Measurements from ENCODE around the gene TYK2. TPM values are rescaled to one million over a fixed set of nuclear protein-coding genes. Genes with fewer than 3 reads are reported as not detected.

Gene TYK2
- total RNA-seq, 1 experiment from 2014 or later, result 66.4 TPM

DNA sequence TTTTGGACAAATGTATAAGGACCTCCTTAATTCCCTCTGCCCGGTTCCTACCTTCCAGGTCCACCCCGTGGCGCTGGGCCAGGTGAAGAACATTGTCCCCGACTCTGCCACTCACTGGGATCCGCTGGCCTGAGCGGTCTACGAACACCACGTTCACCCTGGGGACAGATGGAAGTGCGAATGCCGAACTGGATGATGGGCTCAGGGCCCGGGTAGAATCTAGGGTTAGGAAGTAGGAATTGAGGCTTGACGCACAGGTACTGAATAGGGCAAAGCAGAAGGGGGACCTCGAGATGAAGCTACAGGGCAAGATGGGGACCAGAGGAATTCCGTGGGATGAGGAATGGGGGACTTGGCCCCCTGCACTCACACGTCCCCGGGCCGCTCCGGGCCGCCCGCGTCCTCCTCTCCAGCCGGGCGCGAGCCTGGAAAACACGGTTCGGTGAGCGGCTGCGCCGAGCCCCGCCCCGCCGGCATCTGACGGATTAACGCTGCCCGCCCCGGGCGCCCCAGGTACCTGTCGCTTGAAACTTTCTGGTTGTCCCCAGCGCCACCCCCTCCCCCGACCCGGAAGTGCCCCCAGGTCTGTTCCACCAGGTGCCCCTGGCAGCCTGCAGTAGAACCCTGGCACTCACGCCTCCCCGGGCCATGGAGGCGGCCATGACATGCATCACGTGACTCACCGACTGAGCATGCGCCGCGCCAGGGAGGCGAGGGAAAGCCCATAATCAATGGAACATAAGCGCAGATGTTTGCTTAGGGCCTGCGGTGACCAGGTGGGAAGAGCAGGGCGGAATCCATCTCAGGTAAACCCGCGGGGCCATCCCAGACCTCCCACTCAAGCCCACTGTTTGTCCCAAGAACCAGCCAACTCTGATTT, 64.8 kb downstream of the TYK2 start, which contains the start of gene FDX2 (continued):
- no peak for TF ChIP-seq PREB (CRISPR knock-in tag; IDR thresholded peaks at IDR 0.05; ENCODE audit: borderline replicate concordance)
- no peak for TF ChIP-seq NR2C2 (CRISPR knock-in tag; IDR thresholded peaks at IDR 0.05)
- 0 out of 2 replicates have a peak, but pooled peaks have one; percentile 23 for TF ChIP-seq PRRX2 (CRISPR knock-in tag; IDR thresholded peaks at IDR 0.05)
- TF ChIP-seq MXD4 (CRISPR knock-in tag; IDR thresholded peaks at IDR 0.05; ENCODE audit: borderline replicate concordance), result no peak
- no peak for TF ChIP-seq ZNF232 (CRISPR knock-in tag; IDR thresholded peaks at IDR 0.05)
- peak; percentile 98 for TF ChIP-seq USF1 (CRISPR knock-in tag; IDR thresholded peaks at IDR 0.05)
- 0 out of 2 replicates have a peak, but pooled peaks have one; percentile 25 for TF ChIP-seq ARID4B (CRISPR knock-in tag; IDR thresholded peaks at IDR 0.05; ENCODE audit: borderline replicate concordance)
- TF ChIP-seq ZNF219 (CRISPR knock-in tag; IDR thresholded peaks at IDR 0.05; ENCODE audit: borderline replicate concordance), result no peak
- TF ChIP-seq SMAD3 (CRISPR knock-in tag; IDR thresholded peaks at IDR 0.05; ENCODE audit: borderline replicate concordance), result no peak
- TF ChIP-seq NFE2L1 (CRISPR knock-in tag; IDR thresholded peaks at IDR 0.05), result no peak
- TF ChIP-seq FOXJ3 (CRISPR knock-in tag; IDR thresholded peaks at IDR 0.05; ENCODE audit: borderline replicate concordance), result no peak
- no peak for TF ChIP-seq NFYB (CRISPR knock-in tag; conservative IDR thresholded peaks at IDR 0.05; ENCODE audit: low read depth)

GRCh38 chr19:10309423-10309822, 70.9 kb downstream of the TYK2 start, which contains the start of gene ZGLP1:
TSS of gene ZGLP1 (minus strand) at chr19:10309815.
- Mint-ChIP-seq H3K36me3 (no peaks in the 10 kb centered on the region), H3K9me3 (no peaks in the 10 kb centered on the region), H3K27ac (no peak within 1 kb of the TSS), H3K27me3 (ENCODE audit: low read depth) (no peaks in the 10 kb centered on the region), H3K4me1 (peaks cover 2% of the 10 kb centered on the region), H3K4me3 (no peak within 1 kb of the TSS)
- ChIA-PET CTCF (interaction anchor here (1.7 kb wide), 1 partner anchor 50 kb away, joined by 6 read pairs; no protein-coding TSS in a partner anchor), POLR2A (interaction anchor here (1.2 kb wide), 1 partner anchor 14 kb away, joined by 4 read pairs; no protein-coding TSS in a partner anchor)
- DNase-seq (ENCODE audit: low spot score), result no peak
- ATAC-seq, result no peak
- TF ChIP-seq ERG (CRISPR knock-in tag; IDR thresholded peaks at IDR 0.05) (no peak), NFATC4 (CRISPR knock-in tag; IDR thresholded peaks at IDR 0.05) (no peak), JAZF1 (CRISPR knock-in tag; IDR thresholded peaks at IDR 0.05) (no peak), JUN (CRISPR knock-in tag; IDR thresholded peaks at IDR 0.05) (no peak), GRHL2 (CRISPR knock-in tag; IDR thresholded peaks at IDR 0.05; ENCODE audit: insufficient replicate concordance, severe bottlenecking) (no peak), TCF7 (CRISPR knock-in tag; IDR thresholded peaks at IDR 0.05; ENCODE audit: low read depth) (no peak), ELF4 (CRISPR knock-in tag; IDR thresholded peaks at IDR 0.05; ENCODE audit: low read depth) (no peak), ZSCAN18 (CRISPR knock-in tag; IDR thresholded peaks at IDR 0.05) (no peak), ZNF232 (CRISPR knock-in tag; IDR thresholded peaks at IDR 0.05) (no peak)
- TF ChIP-seq, protein P1, sequence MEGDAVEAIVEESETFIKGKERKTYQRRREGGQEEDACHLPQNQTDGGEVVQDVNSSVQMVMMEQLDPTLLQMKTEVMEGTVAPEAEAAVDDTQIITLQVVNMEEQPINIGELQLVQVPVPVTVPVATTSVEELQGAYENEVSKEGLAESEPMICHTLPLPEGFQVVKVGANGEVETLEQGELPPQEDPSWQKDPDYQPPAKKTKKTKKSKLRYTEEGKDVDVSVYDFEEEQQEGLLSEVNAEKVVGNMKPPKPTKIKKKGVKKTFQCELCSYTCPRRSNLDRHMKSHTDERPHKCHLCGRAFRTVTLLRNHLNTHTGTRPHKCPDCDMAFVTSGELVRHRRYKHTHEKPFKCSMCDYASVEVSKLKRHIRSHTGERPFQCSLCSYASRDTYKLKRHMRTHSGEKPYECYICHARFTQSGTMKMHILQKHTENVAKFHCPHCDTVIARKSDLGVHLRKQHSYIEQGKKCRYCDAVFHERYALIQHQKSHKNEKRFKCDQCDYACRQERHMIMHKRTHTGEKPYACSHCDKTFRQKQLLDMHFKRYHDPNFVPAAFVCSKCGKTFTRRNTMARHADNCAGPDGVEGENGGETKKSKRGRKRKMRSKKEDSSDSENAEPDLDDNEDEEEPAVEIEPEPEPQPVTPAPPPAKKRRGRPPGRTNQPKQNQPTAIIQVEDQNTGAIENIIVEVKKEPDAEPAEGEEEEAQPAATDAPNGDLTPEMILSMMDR (IDR thresholded peaks at IDR 0.05), result no peak
- TF ChIP-seq, protein P2, sequence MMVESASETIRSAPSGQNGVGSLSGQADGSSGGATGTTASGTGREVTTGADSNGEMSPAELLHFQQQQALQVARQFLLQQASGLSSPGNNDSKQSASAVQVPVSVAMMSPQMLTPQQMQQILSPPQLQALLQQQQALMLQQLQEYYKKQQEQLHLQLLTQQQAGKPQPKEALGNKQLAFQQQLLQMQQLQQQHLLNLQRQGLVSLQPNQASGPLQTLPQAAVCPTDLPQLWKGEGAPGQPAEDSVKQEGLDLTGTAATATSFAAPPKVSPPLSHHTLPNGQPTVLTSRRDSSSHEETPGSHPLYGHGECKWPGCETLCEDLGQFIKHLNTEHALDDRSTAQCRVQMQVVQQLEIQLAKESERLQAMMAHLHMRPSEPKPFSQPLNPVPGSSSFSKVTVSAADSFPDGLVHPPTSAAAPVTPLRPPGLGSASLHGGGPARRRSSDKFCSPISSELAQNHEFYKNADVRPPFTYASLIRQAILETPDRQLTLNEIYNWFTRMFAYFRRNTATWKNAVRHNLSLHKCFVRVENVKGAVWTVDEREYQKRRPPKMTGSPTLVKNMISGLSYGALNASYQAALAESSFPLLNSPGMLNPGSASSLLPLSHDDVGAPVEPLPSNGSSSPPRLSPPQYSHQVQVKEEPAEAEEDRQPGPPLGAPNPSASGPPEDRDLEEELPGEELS (CRISPR knock-in tag; IDR thresholded peaks at IDR 0.05), result no peak
